Neural progenitor cell (in vitro differentiated cells): ENCODE measurements around the gene VWA3B.

Experiments used
- EZH2 ChIP-seq: fragments of 200-600 bp; sonication (generic); IDR thresholded peaks from 2 replicates; pipeline ENCODE4 v1.6.1; 2017; ENCODE audit warnings: antibody characterized with exemption, mild to moderate bottlenecking, moderate library complexity
- TF ChIP-seq, protein P1 (sequence below): fragments of 200-600 bp; sonication (generic); IDR thresholded peaks from 2 replicates; pipeline ENCODE4 v1.5.1; 2017; ENCODE audit warnings: antibody characterized with exemption, mild to moderate bottlenecking

DNA sequence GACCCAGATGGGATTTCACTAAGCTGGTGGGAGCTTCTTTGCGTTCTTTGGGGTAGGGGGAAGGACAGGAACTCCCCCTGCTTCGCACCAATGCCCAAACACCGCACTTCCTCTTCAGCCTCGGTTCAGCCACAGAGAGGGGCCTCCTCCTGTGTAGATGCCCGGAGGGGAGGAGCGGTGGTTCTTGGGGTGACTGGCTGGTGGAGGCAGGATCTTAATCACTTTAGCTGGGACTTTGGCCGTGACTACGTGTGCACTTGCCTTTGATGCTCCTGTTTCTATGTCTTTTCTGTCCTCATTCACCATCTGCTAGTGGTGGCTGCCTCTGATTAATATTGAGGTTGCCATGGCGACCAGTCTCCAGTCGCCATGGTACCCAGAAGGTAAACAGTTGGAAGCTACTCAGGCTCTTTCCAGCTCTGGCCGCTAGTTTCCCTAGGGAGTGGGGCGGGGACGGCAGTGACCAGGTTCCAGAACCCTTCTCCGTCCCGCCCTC lies 261.1 kb downstream of the VWA3B start:
- TF ChIP-seq, protein P1, sequence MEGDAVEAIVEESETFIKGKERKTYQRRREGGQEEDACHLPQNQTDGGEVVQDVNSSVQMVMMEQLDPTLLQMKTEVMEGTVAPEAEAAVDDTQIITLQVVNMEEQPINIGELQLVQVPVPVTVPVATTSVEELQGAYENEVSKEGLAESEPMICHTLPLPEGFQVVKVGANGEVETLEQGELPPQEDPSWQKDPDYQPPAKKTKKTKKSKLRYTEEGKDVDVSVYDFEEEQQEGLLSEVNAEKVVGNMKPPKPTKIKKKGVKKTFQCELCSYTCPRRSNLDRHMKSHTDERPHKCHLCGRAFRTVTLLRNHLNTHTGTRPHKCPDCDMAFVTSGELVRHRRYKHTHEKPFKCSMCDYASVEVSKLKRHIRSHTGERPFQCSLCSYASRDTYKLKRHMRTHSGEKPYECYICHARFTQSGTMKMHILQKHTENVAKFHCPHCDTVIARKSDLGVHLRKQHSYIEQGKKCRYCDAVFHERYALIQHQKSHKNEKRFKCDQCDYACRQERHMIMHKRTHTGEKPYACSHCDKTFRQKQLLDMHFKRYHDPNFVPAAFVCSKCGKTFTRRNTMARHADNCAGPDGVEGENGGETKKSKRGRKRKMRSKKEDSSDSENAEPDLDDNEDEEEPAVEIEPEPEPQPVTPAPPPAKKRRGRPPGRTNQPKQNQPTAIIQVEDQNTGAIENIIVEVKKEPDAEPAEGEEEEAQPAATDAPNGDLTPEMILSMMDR: no peak
- no peak for TF ChIP-seq EZH2
